Endodermal cell (in vitro differentiated cells): ENCODE data around the gene NR5A1. TPM values are rescaled to one million over a fixed set of nuclear protein-coding genes. Genes with fewer than 3 reads are reported as not detected.

Experiments used
- DNase-seq: peaks from one replicate; pipeline ENCODE4 v3.0.0-alpha.2; 2017
- H3K27ac ChIP-seq: 2 replicates; pipeline ENCODE4 v1.5.1; 2013; ENCODE audit warnings: mild to moderate bottlenecking, low read depth, low read length, moderate library complexity
- H3K27me3 ChIP-seq: 2 replicates; pipeline ENCODE4 v1.6.1; 2013; ENCODE audit warnings: mild to moderate bottlenecking, low read length, moderate library complexity; ENCODE audit not compliant: insufficient read depth, control insufficient read depth, poor library complexity, severe bottlenecking
- H3K36me3 ChIP-seq: 2 replicates; pipeline ENCODE4 v1.7.0; 2013; ENCODE audit warnings: mild to moderate bottlenecking, low read length, moderate library complexity; ENCODE audit not compliant: control insufficient read depth, insufficient read depth
- H3K4me1 ChIP-seq: one replicate; pipeline ENCODE4 v1.7.0; 2013; ENCODE audit warnings: low read length; ENCODE audit not compliant: control insufficient read depth, insufficient read depth
- H3K4me3 ChIP-seq: 2 replicates; pipeline ENCODE4 v1.5.1; 2013; ENCODE audit warnings: mild to moderate bottlenecking, low read length, moderate library complexity
- H3K9ac ChIP-seq: 2 replicates; pipeline ENCODE4 v1.6.1; 2013; ENCODE audit warnings: mild to moderate bottlenecking, low read length, moderate library complexity; ENCODE audit not compliant: poor library complexity, severe bottlenecking; ENCODE audit errors: extremely low read depth
- H3K9me3 ChIP-seq: 2 replicates; pipeline ENCODE4 v1.6.1; 2013; ENCODE audit warnings: mild to moderate bottlenecking, low read length, moderate library complexity; ENCODE audit not compliant: control insufficient read depth
- H3K27ac Mint-ChIP-seq: 2 replicates; pipeline ENCODE4 v1.8.0; 2020; ENCODE audit warnings: mixed read lengths
- H3K27me3 Mint-ChIP-seq: 2 replicates; pipeline ENCODE4 v1.8.0; 2021; ENCODE audit warnings: mild to moderate bottlenecking, mixed read lengths; ENCODE audit not compliant: insufficient read depth
- H3K36me3 Mint-ChIP-seq: 2 replicates; pipeline ENCODE4 v1.8.0; 2020; ENCODE audit warnings: low read depth, mixed read lengths
- H3K4me1 Mint-ChIP-seq: 2 replicates; pipeline ENCODE4 v1.8.0; 2020; ENCODE audit warnings: mixed read lengths
- H3K4me3 Mint-ChIP-seq: 2 replicates; pipeline ENCODE4 v1.8.0; 2020; ENCODE audit warnings: mild to moderate bottlenecking, moderate library complexity, mixed read lengths
- H3K9me3 Mint-ChIP-seq: 2 replicates; pipeline ENCODE4 v1.8.0; 2020; ENCODE audit warnings: mild to moderate bottlenecking, mixed read lengths
- WGBS, 2 experiments: methylation state at CpG; one replicate each; pipeline versions ENCODE4 v1.1.5 to v1.1.7; 2013; ENCODE audit warnings: missing lambda C conversion rate in 2 of 2, mixed read lengths in 1 of 2; ENCODE audit not compliant: insufficient coverage in 1 of 2, insufficient read length in 1 of 2; 5-methylcytosine and 5-hydroxymethylcytosine counted together
- total RNA-seq, 2 donors: library from RNA; stranded (reverse); fragmentation: NEBNext Ultra II Directional in 1 of 2; extraction: Animal tissue kit (Norgen Biotek cat#: 25700) in 1 of 2; gene quantifications; 2 replicates in 1 of 2; 3 replicates in 1 of 2; pipeline ENCODE4 v1.2.1, GENCODE V29; 2021
- TF ChIP-seq, protein P1 (sequence below): fragments of 200-600 bp; sonication (generic); conservative IDR thresholded peaks from 2 replicates; pipeline ENCODE4 v1.5.0; 2021; ENCODE audit warnings: antibody characterized with exemption, mild to moderate bottlenecking

NR5A1 gene
- total RNA-seq, 2 donors from 2014 or later, result 0.37 TPM; not detected in 1

DNA sequence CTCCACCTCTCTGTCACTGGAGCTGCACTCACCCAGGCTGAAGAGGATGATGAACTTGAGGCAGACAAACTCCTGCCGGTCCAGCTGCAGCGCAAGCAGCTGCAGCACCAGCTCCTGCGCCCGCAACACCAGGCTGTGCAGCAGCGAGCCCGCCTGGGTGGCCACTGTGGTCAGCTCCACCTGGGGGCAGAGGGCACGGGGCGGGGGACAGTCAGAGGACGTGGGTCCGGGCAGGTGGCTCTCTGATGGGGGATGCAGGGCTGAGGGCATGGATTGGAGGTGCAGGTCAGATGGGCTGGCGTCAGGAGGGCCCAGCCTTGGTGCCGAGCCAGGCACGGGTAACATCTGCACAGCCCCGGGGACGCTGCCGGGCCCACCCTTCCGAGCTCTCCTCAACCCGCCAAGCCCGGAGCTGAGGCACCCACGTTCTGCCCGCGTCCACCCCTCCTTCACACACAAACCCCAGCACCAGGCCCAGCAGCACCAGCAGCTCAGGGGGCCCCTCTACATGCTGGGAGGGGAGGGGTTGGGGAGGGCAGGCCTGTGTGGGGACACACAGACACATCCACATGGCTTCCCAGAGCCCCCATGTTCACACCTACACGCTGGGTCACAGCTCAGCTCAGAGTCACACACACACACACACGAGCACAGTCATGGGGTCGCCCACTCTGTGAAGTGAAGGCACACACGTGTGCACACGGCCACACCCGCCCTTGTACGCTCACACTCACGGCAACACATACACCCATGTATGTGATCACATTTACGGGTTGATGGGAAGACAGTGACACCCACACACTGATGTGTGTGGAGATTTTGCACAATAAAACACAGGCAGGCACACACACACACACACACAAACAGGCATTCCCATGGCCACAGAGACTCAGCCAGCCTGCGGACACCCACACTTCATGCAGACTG lies 15.9 kb downstream of the NR5A1 start:
- no peak overlapping the region for H3K27ac Mint-ChIP-seq
- peaks cover 38% of the 10 kb centered on the region for H3K27me3 Mint-ChIP-seq
- Histone ChIP-seq H3K9me3 (no peaks in the 10 kb centered on the region), H3K27me3 (no peaks in the 10 kb centered on the region), H3K27ac (no peak overlapping the region), H3K36me3 (no peaks in the 10 kb centered on the region), H3K9ac (no peak overlapping the region), H3K4me1 (no peaks in the 10 kb centered on the region), H3K4me3 (no peak overlapping the region)
- DNase-seq, result no peak
- peaks cover 2% of the 10 kb centered on the region for H3K4me1 Mint-ChIP-seq
- H3K9me3 Mint-ChIP-seq, result no peaks in the 10 kb centered on the region
- 91 to 95% methylated on average over 7 to 28 of the region's 32 CpGs for WGBS, 2 experiments
- no peaks in the 10 kb centered on the region for H3K36me3 Mint-ChIP-seq
- TF ChIP-seq, protein P1, sequence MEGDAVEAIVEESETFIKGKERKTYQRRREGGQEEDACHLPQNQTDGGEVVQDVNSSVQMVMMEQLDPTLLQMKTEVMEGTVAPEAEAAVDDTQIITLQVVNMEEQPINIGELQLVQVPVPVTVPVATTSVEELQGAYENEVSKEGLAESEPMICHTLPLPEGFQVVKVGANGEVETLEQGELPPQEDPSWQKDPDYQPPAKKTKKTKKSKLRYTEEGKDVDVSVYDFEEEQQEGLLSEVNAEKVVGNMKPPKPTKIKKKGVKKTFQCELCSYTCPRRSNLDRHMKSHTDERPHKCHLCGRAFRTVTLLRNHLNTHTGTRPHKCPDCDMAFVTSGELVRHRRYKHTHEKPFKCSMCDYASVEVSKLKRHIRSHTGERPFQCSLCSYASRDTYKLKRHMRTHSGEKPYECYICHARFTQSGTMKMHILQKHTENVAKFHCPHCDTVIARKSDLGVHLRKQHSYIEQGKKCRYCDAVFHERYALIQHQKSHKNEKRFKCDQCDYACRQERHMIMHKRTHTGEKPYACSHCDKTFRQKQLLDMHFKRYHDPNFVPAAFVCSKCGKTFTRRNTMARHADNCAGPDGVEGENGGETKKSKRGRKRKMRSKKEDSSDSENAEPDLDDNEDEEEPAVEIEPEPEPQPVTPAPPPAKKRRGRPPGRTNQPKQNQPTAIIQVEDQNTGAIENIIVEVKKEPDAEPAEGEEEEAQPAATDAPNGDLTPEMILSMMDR, result no peak
- H3K4me3 Mint-ChIP-seq, result no peak overlapping the region

DNA sequence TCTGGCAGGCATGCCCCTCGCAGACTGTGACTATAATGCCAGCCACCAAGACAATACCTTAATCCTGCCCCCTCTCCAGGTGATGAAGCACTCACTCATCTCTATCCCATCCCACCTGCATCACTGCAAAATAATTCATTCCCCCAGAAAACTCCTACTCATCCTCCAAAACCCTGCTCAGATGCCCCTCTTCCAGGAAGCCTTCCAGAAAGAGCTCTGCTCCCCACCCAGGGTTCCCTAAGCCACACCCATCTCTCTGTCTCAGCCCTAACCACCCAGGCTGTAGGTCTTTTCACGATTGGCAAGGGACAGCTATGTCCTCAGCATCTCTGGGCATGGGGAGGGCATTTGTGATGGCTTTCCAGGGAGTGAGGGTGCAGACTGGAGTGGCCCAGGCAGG lies 17.2 kb downstream of the NR5A1 start:
- H3K27ac ChIP-seq, result no peak overlapping the region
- H3K4me1 Mint-ChIP-seq, result peaks cover 4% of the 10 kb centered on the region
- no peaks in the 10 kb centered on the region for H3K36me3 ChIP-seq
- no peaks in the 10 kb centered on the region for H3K9me3 ChIP-seq
- H3K27me3 ChIP-seq, result no peaks in the 10 kb centered on the region
- no peak overlapping the region for H3K27ac Mint-ChIP-seq
- 85 to 100% methylated on average over 1 to 2 of the region's 2 CpGs for WGBS, 2 experiments
- no peak overlapping the region for H3K4me3 Mint-ChIP-seq
- H3K27me3 Mint-ChIP-seq, result peaks cover 46% of the 10 kb centered on the region
- TF ChIP-seq, protein P1, result no peak
- H3K4me3 ChIP-seq, result no peak overlapping the region
- H3K4me1 ChIP-seq, result no peaks in the 10 kb centered on the region
- no peaks in the 10 kb centered on the region for H3K9me3 Mint-ChIP-seq
- H3K36me3 Mint-ChIP-seq, result no peaks in the 10 kb centered on the region
- no peak overlapping the region for H3K9ac ChIP-seq
- DNase-seq, result no peak

DNA sequence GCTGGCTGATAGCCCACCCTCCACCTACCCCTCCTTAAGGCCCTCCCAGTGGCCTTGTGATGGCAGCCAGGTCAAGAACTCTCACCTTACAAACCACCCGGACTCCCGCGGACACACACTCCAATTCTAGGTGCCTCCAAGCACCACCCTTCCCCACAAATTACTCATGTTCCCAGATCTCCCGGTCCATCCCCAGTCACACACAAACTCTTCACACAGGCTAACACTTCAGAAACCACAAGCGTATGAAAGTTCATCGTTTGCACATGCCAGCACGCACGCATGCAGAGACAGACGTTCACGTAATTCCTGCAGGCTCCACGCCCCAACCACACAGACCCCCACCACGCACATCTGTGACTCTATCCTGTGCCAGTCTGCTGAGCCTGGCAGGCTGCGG lies 18.0 kb downstream of the NR5A1 start:
- Histone ChIP-seq H3K27ac (no peak overlapping the region), H3K4me3 (no peak overlapping the region), H3K4me1 (no peaks in the 10 kb centered on the region), H3K9me3 (no peaks in the 10 kb centered on the region), H3K27me3 (no peaks in the 10 kb centered on the region), H3K9ac (no peak overlapping the region), H3K36me3 (no peaks in the 10 kb centered on the region)
- H3K9me3 Mint-ChIP-seq, result no peaks in the 10 kb centered on the region
- DNase-seq, result no peak
- no peaks in the 10 kb centered on the region for H3K36me3 Mint-ChIP-seq
- peaks cover 46% of the 10 kb centered on the region for H3K27me3 Mint-ChIP-seq
- no peak overlapping the region for H3K4me3 Mint-ChIP-seq
- H3K27ac Mint-ChIP-seq, result no peak overlapping the region
- WGBS, 2 experiments, result 86 to 87% methylated on average over 8 to 13 of the region's 13 CpGs
- H3K4me1 Mint-ChIP-seq, result peaks cover 4% of the 10 kb centered on the region
- TF ChIP-seq, protein P1, result no peak
